ENCODE data around the gene ELK3.

- TF ChIP-seq CTCF (conservative IDR thresholded peaks at IDR 0.05; ENCODE audit: low read depth in 2 of 2) (no peak), EZH2 (IDR thresholded peaks at IDR 0.05; ENCODE audit: low read depth, unreplicated experiment) (no peak), EZH2phosphoT487 (IDR thresholded peaks at IDR 0.05; ENCODE audit: unreplicated experiment) (no peak), POLR2AphosphoS5 (IDR thresholded peaks at IDR 0.05; ENCODE audit: low read depth) (no peak), JUNB (IDR thresholded peaks at IDR 0.05; ENCODE audit: unreplicated experiment) (no peak), CREB1 (CRISPR knock-in tag; IDR thresholded peaks at IDR 0.05; ENCODE audit: low read depth) (no peak), REST (IDR thresholded peaks at IDR 0.05; ENCODE audit: unreplicated experiment) (no peak)
These were observed 114.7 kb downstream of the ELK3 start for GRCh38 chr12:96308881-96309280.

All from GM23338 (cell line).